ENCODE measurements around the gene MT1X.
"Not testable (repeated sequence)": the region's sequence is repeated elsewhere in the genome, so short reads cannot be mapped to it uniquely, and the experiment has no call there.

MT1X gene

DNA sequence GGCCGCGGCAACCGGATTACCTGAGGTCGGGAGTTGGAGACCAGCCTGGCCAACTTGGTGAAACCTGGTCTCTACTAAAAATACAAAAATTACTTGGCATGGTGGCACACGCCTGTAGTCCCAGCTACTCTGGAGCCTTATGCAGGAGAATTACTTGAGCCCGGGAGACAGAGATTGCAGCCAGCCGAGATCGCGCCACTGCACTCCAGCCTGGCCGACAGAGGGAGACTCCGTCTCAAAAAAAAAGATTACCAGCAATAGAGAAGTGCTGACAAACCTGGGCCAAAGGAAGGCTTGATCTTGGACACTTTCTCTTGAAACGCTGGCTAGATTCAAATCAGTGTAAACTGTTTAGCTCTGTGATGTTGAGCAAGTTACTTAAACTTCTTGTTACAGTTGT lies 8.3 kb upstream of the MT1X start:
- TF ChIP-seq, protein P1, sequence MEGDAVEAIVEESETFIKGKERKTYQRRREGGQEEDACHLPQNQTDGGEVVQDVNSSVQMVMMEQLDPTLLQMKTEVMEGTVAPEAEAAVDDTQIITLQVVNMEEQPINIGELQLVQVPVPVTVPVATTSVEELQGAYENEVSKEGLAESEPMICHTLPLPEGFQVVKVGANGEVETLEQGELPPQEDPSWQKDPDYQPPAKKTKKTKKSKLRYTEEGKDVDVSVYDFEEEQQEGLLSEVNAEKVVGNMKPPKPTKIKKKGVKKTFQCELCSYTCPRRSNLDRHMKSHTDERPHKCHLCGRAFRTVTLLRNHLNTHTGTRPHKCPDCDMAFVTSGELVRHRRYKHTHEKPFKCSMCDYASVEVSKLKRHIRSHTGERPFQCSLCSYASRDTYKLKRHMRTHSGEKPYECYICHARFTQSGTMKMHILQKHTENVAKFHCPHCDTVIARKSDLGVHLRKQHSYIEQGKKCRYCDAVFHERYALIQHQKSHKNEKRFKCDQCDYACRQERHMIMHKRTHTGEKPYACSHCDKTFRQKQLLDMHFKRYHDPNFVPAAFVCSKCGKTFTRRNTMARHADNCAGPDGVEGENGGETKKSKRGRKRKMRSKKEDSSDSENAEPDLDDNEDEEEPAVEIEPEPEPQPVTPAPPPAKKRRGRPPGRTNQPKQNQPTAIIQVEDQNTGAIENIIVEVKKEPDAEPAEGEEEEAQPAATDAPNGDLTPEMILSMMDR (conservative IDR thresholded peaks at IDR 0.05; ENCODE audit: control insufficient read depth, insufficient read depth, low read depth, low read length): peak; percentile 58
- DNase-seq (ENCODE audit: low read depth): peak; percentile 37

DNA sequence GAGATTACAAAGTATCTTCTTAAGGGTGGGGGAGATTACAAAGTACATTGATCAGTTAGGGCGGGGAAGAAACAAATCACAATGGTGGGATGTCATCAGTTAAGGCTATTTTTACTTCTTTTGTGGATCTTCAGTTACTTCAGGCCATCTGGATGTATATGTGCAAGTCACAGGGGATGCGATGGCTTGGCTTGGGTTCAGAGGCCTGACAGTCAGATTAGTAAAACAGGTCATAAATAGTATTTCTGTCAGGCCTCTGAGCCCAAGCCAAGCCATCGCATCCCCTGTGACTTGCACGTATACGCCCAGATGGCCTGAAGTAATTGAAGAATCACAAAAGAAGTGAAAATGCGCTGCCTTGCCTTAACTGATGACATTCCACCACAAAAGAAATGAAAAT lies 7.7 kb upstream of the MT1X start:
- not testable (repeated sequence) for DNase-seq (ENCODE audit: low read depth); H3K4me3 ChIP-seq (ENCODE audit: control insufficient read depth, low read depth, low read length)

More for the DNA sequence above, 8.3 kb upstream of the MT1X start:
- no peak overlapping the region for H3K4me3 ChIP-seq (ENCODE audit: control insufficient read depth, low read depth, low read length)

DNA sequence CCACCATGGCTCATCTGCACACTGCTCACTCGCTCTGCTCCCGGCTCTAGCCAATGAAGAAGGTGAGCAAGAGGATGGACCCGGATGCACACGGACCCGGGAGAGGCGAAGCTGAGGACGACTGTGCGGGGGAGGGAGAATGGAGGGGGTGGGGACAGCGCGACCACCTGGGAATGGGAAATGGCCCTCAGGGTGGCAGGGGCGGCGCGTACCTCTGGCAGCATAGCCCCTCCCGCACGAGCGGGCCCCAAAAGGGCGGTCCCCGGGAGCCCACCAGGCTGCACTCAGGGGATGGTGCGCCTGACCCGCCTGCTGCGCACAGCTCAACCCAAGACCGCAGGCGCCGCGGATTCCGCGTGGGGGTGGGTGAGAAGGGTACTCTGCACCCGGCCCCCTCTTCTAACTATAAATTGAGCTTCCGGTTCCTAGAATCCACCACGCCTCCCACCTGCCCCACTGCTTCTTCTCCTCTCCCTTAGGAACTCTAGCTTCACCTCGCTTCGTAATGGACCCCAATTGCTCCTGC lies 6.5 kb upstream of the MT1X start:
- no peak for DNase-seq (ENCODE audit: low read depth)
- H3K4me3 ChIP-seq (ENCODE audit: control insufficient read depth, low read depth, low read length): no peak overlapping the region
- TF ChIP-seq, protein P1 (conservative IDR thresholded peaks at IDR 0.05; ENCODE audit: control insufficient read depth, insufficient read depth, low read depth, low read length): no peak

DNA sequence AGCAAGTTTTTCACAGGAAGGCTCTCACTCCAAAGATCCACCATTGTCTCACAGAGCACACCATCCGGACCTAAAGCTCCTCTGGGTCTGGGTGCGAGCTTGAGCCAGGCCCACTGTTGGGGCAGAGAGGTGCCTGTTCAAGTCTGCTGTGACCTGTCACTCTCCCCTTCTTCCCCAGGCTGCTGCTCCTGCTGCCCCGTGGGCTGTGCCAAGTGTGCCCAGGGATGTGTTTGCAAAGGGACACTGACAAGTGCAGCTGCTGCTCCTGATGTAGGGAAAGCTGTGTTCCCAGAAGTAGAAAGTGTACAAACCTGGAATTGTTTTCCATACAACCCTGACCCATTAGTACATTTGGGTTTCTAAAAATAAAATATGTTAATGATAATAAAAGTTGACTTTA lies 4.8 kb upstream of the MT1X start:
- no peak overlapping the region for H3K4me3 ChIP-seq (ENCODE audit: control insufficient read depth, low read depth, low read length)
- no peak for DNase-seq (ENCODE audit: low read depth)
- TF ChIP-seq, protein P1 (conservative IDR thresholded peaks at IDR 0.05; ENCODE audit: control insufficient read depth, insufficient read depth, low read depth, low read length): no peak

DNA sequence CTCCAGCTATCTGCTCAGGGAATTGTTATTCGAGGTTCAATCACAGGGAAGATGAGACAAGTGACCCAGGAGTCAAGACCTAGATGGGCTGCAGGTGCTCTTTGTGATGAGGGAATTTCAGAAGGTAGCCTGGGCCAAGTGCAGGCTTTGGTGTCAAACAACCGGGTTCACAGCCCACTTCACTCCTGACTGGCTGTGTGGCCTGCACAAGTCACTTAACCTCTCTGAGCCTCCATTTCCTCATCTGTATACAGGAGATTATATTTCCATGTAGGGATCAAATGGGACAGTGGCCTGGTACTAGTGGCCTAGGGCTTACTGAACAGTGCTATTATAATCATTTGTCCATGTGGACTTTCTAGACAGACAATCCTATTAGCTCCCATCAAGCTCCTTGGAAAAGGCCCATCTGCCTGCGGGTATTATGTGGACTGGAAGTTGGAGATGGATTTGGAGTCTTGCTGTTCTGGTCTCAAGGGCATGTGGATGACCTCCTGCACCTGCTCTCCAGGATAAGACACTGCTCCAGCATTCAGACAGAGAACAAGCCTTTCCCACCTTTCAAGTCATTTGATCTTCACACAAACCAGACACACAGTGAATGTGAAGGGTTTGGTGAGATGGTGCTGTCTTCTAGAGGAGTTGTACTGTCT lies 3.1 kb upstream of the MT1X start:
- DNase-seq (ENCODE audit: low read depth): no peak
- TF ChIP-seq, protein P1 (conservative IDR thresholded peaks at IDR 0.05; ENCODE audit: control insufficient read depth, insufficient read depth, low read depth, low read length): no peak
- no peak overlapping the region for H3K4me3 ChIP-seq (ENCODE audit: control insufficient read depth, low read depth, low read length)

DNA sequence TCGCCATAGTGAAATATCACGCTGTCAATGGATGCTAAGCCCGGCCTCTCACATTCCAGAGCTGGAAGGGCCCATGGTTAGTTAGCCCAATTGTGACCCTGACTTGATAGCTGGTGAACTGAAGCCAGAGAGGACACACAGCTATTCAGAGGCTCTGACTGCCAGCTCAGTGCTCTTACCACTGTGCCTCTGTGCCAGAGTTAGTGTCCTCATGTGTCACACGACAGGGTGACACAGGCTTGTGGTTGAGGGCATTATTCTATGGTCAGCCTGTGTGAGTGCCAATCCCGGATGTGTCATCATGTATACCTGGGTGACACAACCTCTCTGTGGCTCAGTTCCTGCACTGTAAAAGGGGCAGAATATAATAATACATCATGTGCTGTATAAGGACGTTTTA lies 2.5 kb upstream of the MT1X start:
- TF ChIP-seq, protein P1 (conservative IDR thresholded peaks at IDR 0.05; ENCODE audit: control insufficient read depth, insufficient read depth, low read depth, low read length): no peak
- no peak overlapping the region for H3K4me3 ChIP-seq (ENCODE audit: control insufficient read depth, low read depth, low read length)
- no peak for DNase-seq (ENCODE audit: low read depth)

DNA sequence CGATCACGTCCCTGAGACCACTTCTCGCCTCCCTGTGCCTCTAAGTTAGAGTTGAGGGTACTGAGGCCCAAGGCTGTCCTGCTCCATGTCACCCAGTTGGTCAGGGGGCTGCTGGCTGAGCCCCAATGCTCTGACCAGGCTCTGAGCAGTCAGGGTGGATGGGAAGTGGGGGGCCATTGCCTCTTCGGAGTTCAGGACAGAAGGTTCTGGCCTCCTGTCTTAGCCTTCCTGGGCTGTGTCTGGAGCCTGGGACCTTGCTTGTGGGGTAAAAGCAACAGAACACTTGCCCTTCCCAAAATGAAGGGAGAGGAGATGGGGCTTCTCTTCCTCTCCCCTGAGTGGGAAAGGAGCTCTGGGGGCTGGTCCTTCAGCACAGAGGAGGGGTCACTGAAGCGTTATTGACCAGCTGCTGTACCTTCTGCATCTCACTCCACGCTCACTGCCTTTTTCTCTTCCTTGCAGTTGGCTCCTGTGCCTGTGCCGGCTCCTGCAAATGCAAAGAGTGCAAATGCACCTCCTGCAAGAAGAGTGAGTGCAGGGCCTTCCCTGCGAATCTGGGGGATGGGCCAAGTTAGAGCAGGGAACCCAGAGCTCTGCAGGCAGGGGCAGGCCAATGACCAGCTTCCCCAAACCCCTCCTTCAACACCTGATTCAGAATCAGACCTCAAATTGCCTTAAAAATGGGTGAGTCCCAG lies 580 bp downstream of the MT1X start:
- DNase-seq (ENCODE audit: low read depth): no peak
- peak overlapping the region; percentile 72 for H3K4me3 ChIP-seq (ENCODE audit: control insufficient read depth, low read depth, low read length)
- TF ChIP-seq, protein P1 (conservative IDR thresholded peaks at IDR 0.05; ENCODE audit: control insufficient read depth, insufficient read depth, low read depth, low read length): no peak
